ENCODE data around the gene MARCHF9. TPM values are rescaled to one million over a fixed set of nuclear protein-coding genes. Genes with fewer than 3 reads are reported as not detected.

The MARCHF9 gene
- total RNA-seq, 1 donor from 2014 or later: 34.3 TPM

DNA sequence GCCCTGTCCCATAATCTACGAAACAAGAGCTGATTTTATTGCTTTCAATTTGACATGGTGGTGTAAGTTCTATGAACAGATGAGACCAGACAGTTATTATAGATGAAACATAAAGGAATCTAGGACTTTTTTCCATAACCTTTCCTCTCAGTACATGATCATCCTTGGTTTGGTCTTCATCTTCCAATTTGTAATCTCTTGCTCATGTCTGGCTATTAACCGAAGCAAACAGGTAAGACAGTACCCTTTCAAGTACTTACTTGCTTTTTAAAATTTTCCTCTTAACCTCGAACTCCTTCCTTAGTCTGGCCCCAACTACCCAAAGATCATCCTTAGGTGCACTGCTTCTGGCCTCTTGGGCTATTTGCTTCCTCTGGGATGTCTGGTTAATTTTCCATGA, 8.9 kb upstream of the MARCHF9 start:
- no peak for DNase-seq (ENCODE audit: low spot score, unreplicated experiment)
- H3K9me3 Mint-ChIP-seq (ENCODE audit: low read depth): no peaks in the 10 kb centered on the region
- peak overlapping the region; percentile 93 for H3K4me3 Mint-ChIP-seq (ENCODE audit: low read depth)
- peak overlapping the region; percentile 93 for H3K27ac Mint-ChIP-seq
- peaks cover 19% of the 10 kb centered on the region for H3K36me3 Mint-ChIP-seq (ENCODE audit: insufficient read depth)
- TF ChIP-seq, protein P1, sequence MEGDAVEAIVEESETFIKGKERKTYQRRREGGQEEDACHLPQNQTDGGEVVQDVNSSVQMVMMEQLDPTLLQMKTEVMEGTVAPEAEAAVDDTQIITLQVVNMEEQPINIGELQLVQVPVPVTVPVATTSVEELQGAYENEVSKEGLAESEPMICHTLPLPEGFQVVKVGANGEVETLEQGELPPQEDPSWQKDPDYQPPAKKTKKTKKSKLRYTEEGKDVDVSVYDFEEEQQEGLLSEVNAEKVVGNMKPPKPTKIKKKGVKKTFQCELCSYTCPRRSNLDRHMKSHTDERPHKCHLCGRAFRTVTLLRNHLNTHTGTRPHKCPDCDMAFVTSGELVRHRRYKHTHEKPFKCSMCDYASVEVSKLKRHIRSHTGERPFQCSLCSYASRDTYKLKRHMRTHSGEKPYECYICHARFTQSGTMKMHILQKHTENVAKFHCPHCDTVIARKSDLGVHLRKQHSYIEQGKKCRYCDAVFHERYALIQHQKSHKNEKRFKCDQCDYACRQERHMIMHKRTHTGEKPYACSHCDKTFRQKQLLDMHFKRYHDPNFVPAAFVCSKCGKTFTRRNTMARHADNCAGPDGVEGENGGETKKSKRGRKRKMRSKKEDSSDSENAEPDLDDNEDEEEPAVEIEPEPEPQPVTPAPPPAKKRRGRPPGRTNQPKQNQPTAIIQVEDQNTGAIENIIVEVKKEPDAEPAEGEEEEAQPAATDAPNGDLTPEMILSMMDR (IDR thresholded peaks at IDR 0.05; ENCODE audit: unreplicated experiment): no peak
- H3K4me1 Mint-ChIP-seq (ENCODE audit: low read depth): peaks cover 5% of the 10 kb centered on the region
- H3K27me3 Mint-ChIP-seq: peaks cover 26% of the 10 kb centered on the region

DNA sequence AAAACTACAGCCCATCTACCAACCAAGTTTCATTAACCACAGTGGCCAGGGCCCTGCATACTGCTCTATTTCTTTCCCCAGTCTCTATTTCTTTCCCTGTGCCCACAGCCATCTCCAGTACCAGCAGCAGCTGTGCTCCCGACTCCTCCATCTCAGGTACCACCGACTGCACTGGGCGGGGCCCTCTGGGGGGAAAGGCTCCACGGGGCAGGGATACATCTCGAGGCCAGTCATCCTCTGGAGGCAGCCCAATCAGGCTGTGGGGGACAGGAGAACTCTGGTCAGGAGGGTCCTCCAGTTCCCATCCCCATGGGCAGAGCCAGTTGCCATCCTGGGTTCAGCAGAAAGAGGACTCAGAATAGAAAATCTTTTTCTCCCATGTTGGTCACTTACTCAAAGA, 5.8 kb upstream of the MARCHF9 start:
- no peak overlapping the region for H3K27ac Mint-ChIP-seq
- no peaks in the 10 kb centered on the region for H3K9me3 Mint-ChIP-seq (ENCODE audit: low read depth)
- H3K36me3 Mint-ChIP-seq (ENCODE audit: insufficient read depth): peaks cover 23% of the 10 kb centered on the region
- TF ChIP-seq, protein P1 (IDR thresholded peaks at IDR 0.05; ENCODE audit: unreplicated experiment): no peak
- no peak for DNase-seq (ENCODE audit: low spot score, unreplicated experiment)
- H3K27me3 Mint-ChIP-seq: peaks cover 3% of the 10 kb centered on the region
- H3K4me1 Mint-ChIP-seq (ENCODE audit: low read depth): peaks cover 27% of the 10 kb centered on the region
- no peak overlapping the region for H3K4me3 Mint-ChIP-seq (ENCODE audit: low read depth)

DNA sequence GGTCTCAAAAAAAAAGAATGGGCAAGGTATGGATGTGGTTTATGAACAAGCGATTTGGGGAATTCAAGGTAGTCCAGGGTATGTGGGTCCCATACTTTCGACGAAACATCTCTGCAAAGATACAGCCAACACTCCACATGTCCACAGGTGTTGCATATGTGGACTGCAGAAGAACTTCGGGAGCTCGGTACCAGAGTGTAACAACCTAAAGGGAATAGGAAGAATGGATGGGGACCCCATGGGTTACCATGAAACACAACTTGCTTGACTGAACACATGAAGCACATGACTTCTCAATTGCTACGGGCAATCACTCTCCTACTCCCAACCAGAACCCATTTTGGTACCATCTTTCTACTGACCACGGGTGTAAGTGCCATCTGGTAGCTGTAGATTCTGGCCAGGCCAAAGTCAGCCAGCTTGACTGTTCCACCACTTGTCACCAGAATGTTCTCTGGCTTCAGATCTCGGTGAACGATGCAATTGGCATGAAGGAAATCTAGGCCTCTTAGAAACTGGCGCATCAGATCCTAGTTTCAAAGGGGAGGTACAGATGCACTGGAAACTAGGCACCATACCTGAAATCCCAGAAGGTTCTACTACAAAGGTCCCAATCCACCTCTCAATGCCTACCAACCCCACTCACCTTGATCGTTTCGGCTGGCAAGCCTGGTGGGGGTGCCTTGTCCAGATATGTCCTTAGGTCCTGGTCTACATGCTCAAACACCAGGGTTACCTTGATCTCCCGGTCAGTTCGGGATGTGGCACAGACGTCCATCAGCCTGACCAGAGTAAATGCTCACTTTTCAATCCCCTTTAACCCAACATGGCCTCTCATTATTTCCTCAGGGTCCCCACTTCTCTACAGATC, 4.1 kb upstream of the MARCHF9 start:
- H3K9me3 Mint-ChIP-seq (ENCODE audit: low read depth): no peaks in the 10 kb centered on the region
- TF ChIP-seq, protein P1 (IDR thresholded peaks at IDR 0.05; ENCODE audit: unreplicated experiment): no peak
- peaks cover 28% of the 10 kb centered on the region for H3K4me1 Mint-ChIP-seq (ENCODE audit: low read depth)
- H3K27me3 Mint-ChIP-seq: no peaks in the 10 kb centered on the region
- no peak for DNase-seq (ENCODE audit: low spot score, unreplicated experiment)
- peak overlapping the region; percentile 99 for H3K4me3 Mint-ChIP-seq (ENCODE audit: low read depth)
- peaks cover 23% of the 10 kb centered on the region for H3K36me3 Mint-ChIP-seq (ENCODE audit: insufficient read depth)
- H3K27ac Mint-ChIP-seq: peak overlapping the region; percentile 99

DNA sequence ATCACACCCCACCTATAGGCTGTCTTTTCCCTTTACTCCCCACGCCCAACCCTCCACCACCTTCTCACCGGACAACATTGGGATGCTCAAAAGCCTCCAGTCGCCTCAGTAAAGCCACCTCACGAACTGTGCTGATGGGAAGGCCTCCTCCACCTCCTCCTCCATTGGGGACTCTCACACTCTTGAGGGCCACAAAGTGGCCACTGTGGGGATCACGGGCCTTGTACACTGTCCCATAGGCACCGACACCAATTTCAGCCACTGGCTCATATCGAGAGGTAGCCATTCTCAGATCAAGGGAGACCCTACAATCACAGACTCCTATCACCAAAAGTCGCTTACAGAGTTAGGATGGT, 3.5 kb upstream of the MARCHF9 start:
- TF ChIP-seq, protein P1 (IDR thresholded peaks at IDR 0.05; ENCODE audit: unreplicated experiment): no peak
- H3K27me3 Mint-ChIP-seq: no peaks in the 10 kb centered on the region
- DNase-seq (ENCODE audit: low spot score, unreplicated experiment): no peak
- H3K36me3 Mint-ChIP-seq (ENCODE audit: insufficient read depth): peaks cover 23% of the 10 kb centered on the region
- peaks cover 31% of the 10 kb centered on the region for H3K4me1 Mint-ChIP-seq (ENCODE audit: low read depth)
- peak overlapping the region; percentile 99 for H3K4me3 Mint-ChIP-seq (ENCODE audit: low read depth)
- peak overlapping the region; percentile 99 for H3K27ac Mint-ChIP-seq
- no peaks in the 10 kb centered on the region for H3K9me3 Mint-ChIP-seq (ENCODE audit: low read depth)

DNA sequence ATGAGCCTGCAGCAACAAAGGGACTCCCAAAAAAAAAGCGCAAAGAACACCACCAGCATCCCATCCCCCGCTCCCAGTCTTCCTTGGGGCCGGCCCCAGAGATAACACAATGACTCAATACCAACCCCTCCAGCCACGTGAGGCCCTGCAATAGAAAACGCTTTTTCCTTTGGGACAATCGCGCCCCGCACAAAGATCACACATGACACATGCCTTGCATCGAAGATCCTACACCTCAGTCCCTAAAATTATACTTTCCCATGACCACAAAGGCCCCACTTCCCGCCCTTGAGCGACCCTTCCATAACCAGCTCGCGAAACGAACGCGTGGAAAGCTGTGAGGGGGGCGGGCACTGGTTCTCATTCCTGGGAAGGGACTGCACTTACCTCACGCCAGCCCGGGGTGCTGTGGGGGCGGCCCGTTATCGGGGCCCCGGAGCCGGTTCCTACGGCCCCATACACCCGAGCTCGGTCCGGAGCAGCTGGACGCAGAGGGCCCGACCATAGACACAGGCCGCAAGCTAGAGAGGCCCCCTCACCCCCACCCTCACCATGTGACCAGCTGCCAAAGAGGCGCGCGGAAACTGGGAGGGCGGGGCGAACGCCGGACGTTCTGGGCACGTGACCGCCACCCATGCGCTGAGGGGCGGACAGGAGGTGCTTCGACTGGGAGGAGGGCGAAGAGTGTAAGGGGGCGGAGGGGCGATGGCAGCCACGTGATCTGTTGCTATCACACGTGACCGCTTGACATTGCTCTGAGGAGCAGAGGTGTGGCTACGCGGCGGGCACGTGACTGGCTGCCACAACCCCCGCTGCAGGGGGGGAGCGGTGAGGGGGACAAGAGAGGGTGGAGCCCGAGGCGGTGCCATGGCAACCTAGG, 2.9 kb upstream of the MARCHF9 start, which contains the start of gene CDK4:
TSS of gene CDK4 (minus strand) at position 523 of the 880 bp plus-strand sequence. CDS start 593 bp downstream, outside the sequence.
- Mint-ChIP-seq H3K27me3 (no peaks in the 10 kb centered on the region), H3K9me3 (ENCODE audit: low read depth) (no peaks in the 10 kb centered on the region), H3K4me3 (ENCODE audit: low read depth) (peak within 1 kb of the TSS; percentile 99), H3K36me3 (ENCODE audit: insufficient read depth) (peaks cover 26% of the 10 kb centered on the region), H3K27ac (peak within 1 kb of the TSS; percentile 99), H3K4me1 (ENCODE audit: low read depth) (peaks cover 36% of the 10 kb centered on the region)
- TF ChIP-seq, protein P1 (IDR thresholded peaks at IDR 0.05; ENCODE audit: unreplicated experiment): no peak
- peak; percentile 96 for DNase-seq (ENCODE audit: low spot score, unreplicated experiment)
